Loucy (cell line): ENCODE measurements around the gene EPG5.

Experiments used
- CTCF ChIP-seq: fragments of 200-600 bp; sonication (generic); conservative IDR thresholded peaks from 2 replicates; pipeline ENCODE4 v1.5.1; 2014; ENCODE audit warnings: mild to moderate bottlenecking, antibody characterized with exemption, low read length
- EZH2phosphoT487 ChIP-seq: fragments of 200-600 bp; IDR thresholded peaks from 2 replicates; pipeline ENCODE4 v1.6.1; 2018; ENCODE audit warnings: antibody characterized with exemption, mild to moderate bottlenecking, moderate library complexity, borderline replicate concordance

GRCh38 chr18:45896452-45896851 is 70.7 kb downstream of the EPG5 start:
- TF ChIP-seq CTCF (no peak), EZH2phosphoT487 (no peak)
